ENCODE data around the gene CAPN11.

DNA sequence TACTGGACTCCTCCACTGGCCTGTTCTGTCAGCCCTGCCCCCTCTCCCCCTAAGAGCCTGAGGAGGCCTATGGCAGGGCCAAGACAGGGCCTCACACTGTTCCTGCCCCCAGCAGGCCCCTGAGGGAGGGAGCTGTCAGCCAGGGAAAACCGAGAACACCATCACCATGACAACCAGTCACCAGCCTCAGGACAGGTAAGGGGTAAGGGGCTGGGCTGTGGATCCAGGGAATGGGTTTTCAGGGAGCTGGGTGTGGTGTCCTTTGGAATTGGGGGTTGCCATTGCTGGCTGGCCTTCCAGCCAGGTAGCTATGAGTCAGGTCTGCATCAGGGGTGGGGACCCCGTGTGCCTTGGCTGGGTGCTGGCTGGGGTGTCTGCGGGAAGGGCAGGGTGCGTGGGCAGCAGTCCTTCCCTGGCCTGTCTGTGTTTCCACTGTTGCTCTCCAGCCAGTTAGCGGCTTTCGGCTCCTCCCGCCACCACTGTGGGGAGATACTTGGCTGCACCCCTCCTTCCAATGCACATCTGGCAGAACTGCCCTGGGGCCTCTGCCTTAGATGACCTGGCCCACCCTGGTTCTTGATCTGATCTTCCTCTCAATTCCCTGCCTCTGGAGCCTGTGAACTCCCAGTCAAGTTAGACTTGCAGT lies 68.7 kb downstream of the CAPN11 start:
- TF ChIP-seq, protein P1, sequence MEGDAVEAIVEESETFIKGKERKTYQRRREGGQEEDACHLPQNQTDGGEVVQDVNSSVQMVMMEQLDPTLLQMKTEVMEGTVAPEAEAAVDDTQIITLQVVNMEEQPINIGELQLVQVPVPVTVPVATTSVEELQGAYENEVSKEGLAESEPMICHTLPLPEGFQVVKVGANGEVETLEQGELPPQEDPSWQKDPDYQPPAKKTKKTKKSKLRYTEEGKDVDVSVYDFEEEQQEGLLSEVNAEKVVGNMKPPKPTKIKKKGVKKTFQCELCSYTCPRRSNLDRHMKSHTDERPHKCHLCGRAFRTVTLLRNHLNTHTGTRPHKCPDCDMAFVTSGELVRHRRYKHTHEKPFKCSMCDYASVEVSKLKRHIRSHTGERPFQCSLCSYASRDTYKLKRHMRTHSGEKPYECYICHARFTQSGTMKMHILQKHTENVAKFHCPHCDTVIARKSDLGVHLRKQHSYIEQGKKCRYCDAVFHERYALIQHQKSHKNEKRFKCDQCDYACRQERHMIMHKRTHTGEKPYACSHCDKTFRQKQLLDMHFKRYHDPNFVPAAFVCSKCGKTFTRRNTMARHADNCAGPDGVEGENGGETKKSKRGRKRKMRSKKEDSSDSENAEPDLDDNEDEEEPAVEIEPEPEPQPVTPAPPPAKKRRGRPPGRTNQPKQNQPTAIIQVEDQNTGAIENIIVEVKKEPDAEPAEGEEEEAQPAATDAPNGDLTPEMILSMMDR (IDR thresholded peaks at IDR 0.05) = no peak
- no peak for TF ChIP-seq POLR2A (IDR thresholded peaks at IDR 0.05)
